ENCODE results near the gene HEPACAM2.

Gene HEPACAM2

DNA sequence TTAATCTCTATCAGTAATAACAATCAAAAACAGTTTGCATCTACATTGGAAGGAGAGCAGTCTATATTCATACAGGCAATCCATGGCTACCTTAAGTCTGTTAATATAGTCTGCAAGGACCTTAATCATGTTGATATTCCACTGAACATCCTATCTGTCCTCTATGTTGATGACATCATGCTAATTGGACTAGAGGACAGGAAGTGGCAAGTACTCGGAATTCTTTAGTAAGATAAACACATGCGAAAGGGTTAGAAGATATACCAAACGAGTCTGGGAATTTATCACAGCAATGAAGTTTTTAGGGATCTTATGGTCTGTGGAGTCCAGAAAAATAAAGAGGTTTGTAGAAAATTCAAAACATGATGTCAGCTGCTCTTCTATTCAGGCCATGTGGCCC lies 66.8 kb downstream of the HEPACAM2 start:
- no peak overlapping the region for H2AFZ ChIP-seq
- no peak overlapping the region for H3K4me2 ChIP-seq (ENCODE audit: low read length)
- TF ChIP-seq, protein P1, sequence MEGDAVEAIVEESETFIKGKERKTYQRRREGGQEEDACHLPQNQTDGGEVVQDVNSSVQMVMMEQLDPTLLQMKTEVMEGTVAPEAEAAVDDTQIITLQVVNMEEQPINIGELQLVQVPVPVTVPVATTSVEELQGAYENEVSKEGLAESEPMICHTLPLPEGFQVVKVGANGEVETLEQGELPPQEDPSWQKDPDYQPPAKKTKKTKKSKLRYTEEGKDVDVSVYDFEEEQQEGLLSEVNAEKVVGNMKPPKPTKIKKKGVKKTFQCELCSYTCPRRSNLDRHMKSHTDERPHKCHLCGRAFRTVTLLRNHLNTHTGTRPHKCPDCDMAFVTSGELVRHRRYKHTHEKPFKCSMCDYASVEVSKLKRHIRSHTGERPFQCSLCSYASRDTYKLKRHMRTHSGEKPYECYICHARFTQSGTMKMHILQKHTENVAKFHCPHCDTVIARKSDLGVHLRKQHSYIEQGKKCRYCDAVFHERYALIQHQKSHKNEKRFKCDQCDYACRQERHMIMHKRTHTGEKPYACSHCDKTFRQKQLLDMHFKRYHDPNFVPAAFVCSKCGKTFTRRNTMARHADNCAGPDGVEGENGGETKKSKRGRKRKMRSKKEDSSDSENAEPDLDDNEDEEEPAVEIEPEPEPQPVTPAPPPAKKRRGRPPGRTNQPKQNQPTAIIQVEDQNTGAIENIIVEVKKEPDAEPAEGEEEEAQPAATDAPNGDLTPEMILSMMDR (IDR thresholded peaks at IDR 0.05), result no peak
- H3K4me1 ChIP-seq, result no peaks in the 10 kb centered on the region
- H3K27me3 ChIP-seq (ENCODE audit: control insufficient read depth, insufficient read depth, low read length), result no peaks in the 10 kb centered on the region
- no peak overlapping the region for H3K27ac ChIP-seq
- no peak overlapping the region for H3K4me3 ChIP-seq (ENCODE audit: low read depth, low read length)
- H3K9me3 ChIP-seq (ENCODE audit: control insufficient read depth, low read length), result no peaks in the 10 kb centered on the region
- no peaks in the 10 kb centered on the region for H3K36me3 ChIP-seq (ENCODE audit: control insufficient read depth, insufficient read depth, low read length)
- H3K79me2 ChIP-seq, result no peaks in the 10 kb centered on the region
- H3K9ac ChIP-seq, result no peak overlapping the region

DNA sequence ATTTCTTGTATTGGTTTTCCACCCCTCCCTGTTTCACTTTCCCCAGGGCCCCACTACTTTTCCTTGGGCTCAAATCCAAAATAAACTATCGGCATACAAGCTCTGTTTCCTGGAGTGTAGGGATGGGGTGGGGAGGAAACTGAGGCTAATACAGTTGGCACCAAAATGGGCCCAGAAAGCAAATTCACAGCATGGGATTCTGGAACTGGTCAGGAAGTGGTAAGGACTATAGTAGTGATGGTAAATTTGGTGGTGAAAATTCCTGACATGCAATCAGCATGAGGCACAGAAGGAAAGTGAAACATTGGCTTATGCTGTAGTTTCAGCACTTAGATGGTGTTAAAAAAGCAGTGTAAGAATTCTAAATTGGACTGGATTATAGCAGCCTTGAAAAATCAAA lies 69.4 kb downstream of the HEPACAM2 start:
- TF ChIP-seq, protein P1 (IDR thresholded peaks at IDR 0.05), result no peak
- Histone ChIP-seq H3K79me2 (no peaks in the 10 kb centered on the region), H3K4me3 (ENCODE audit: low read depth, low read length) (no peak overlapping the region), H3K27me3 (ENCODE audit: control insufficient read depth, insufficient read depth, low read length) (no peaks in the 10 kb centered on the region), H3K4me1 (no peaks in the 10 kb centered on the region), H3K27ac (no peak overlapping the region), H3K36me3 (ENCODE audit: control insufficient read depth, insufficient read depth, low read length) (no peaks in the 10 kb centered on the region), H3K4me2 (ENCODE audit: low read length) (no peak overlapping the region), H3K9me3 (ENCODE audit: control insufficient read depth, low read length) (no peaks in the 10 kb centered on the region), H3K9ac (no peak overlapping the region), H2AFZ (no peak overlapping the region)

GRCh38 chr7:93150200-93150835 lies 76.0 kb downstream of the HEPACAM2 start:
- no peaks in the 10 kb centered on the region for H3K36me3 ChIP-seq (ENCODE audit: control insufficient read depth, insufficient read depth, low read length)
- TF ChIP-seq, protein P1 (IDR thresholded peaks at IDR 0.05), result no peak
- H2AFZ ChIP-seq, result no peak overlapping the region
- H3K27ac ChIP-seq, result no peak overlapping the region
- no peak overlapping the region for H3K4me2 ChIP-seq (ENCODE audit: low read length)
- no peaks in the 10 kb centered on the region for H3K4me1 ChIP-seq
- no peaks in the 10 kb centered on the region for H3K27me3 ChIP-seq (ENCODE audit: control insufficient read depth, insufficient read depth, low read length)
- no peak overlapping the region for H3K9ac ChIP-seq
- no peak overlapping the region for H3K4me3 ChIP-seq (ENCODE audit: low read depth, low read length)
- no peaks in the 10 kb centered on the region for H3K9me3 ChIP-seq (ENCODE audit: control insufficient read depth, low read length)
- no peaks in the 10 kb centered on the region for H3K79me2 ChIP-seq

GRCh38 chr7:93148727-93149126 lies 77.5 kb downstream of the HEPACAM2 start:
- Histone ChIP-seq H3K79me2 (no peaks in the 10 kb centered on the region), H3K4me1 (no peaks in the 10 kb centered on the region), H3K4me3 (ENCODE audit: low read depth, low read length) (no peak overlapping the region), H3K36me3 (ENCODE audit: control insufficient read depth, insufficient read depth, low read length) (no peaks in the 10 kb centered on the region), H2AFZ (peak overlapping the region; percentile 18), H3K27me3 (ENCODE audit: control insufficient read depth, insufficient read depth, low read length) (no peaks in the 10 kb centered on the region), H3K4me2 (ENCODE audit: low read length) (peak overlapping the region; percentile 29), H3K9ac (no peak overlapping the region), H3K27ac (no peak overlapping the region), H3K9me3 (ENCODE audit: control insufficient read depth, low read length) (no peaks in the 10 kb centered on the region)
- TF ChIP-seq, protein P1 (IDR thresholded peaks at IDR 0.05), result no peak

- no peak within 1 kb of the TSS for H3K27ac ChIP-seq
These were observed 78.1 kb downstream of the HEPACAM2 start, which contains the start of gene SAMD9L for GRCh38 chr7:93148144-93148543. TSS of gene SAMD9L (minus strand) at chr7:93148385. CDS start at chr7:93135971, 12,414 bp downstream.

More at GRCh38 chr7:93148144-93148543, 78.1 kb downstream of the HEPACAM2 start, which contains the start of gene SAMD9L:
- TF ChIP-seq, protein P1 (IDR thresholded peaks at IDR 0.05), result no peak
- Histone ChIP-seq H3K9ac (no peak within 1 kb of the TSS), H3K27me3 (ENCODE audit: control insufficient read depth, insufficient read depth, low read length) (no peaks in the 10 kb centered on the region), H2AFZ (peak within 1 kb of the TSS; percentile 18), H3K9me3 (ENCODE audit: control insufficient read depth, low read length) (no peaks in the 10 kb centered on the region), H3K79me2 (no peaks in the 10 kb centered on the region), H3K4me2 (ENCODE audit: low read length) (peak within 1 kb of the TSS; percentile 36), H3K4me1 (no peaks in the 10 kb centered on the region), H3K36me3 (ENCODE audit: control insufficient read depth, insufficient read depth, low read length) (no peaks in the 10 kb centered on the region), H3K4me3 (ENCODE audit: low read depth, low read length) (peak within 1 kb of the TSS; percentile 52)

All from parathyroid adenoma (tissue), 2 donors.